Measurements from ENCODE around the gene CAPN10. TPM values are rescaled to one million over a fixed set of nuclear protein-coding genes. Genes with fewer than 3 reads are reported as not detected.

The CAPN10 gene
- polyA plus RNA-seq, 1 donor (not counting 4 experiments of a cell fraction or from before 2014, with no cell fraction given): 7.1 TPM

- FAIRE-seq: no peak
- H3K79me2 ChIP-seq (ENCODE audit: control insufficient read depth, insufficient read depth, low read length): peaks cover 2% of the 10 kb centered on the region
- peaks cover 5% of the 10 kb centered on the region for H3K9me1 ChIP-seq (ENCODE audit: control insufficient read depth, extremely low read depth, insufficient read depth, low read length)
- H3K4me2 ChIP-seq (ENCODE audit: control insufficient read depth, extremely low read depth, insufficient read depth, low read depth, low read length): no peak overlapping the region
- no peak overlapping the region for H3K4me3 ChIP-seq (ENCODE audit: control insufficient read depth in 2 of 3, extremely low read depth in 1 of 3, insufficient read depth in 2 of 3, low read depth in 1 of 3, low read length in 3 of 3)
- H3K27me3 ChIP-seq (ENCODE audit: control insufficient read depth, extremely low read depth, insufficient read depth, low read length): no peaks in the 10 kb centered on the region
- peaks cover 4 to 11% of the 10 kb centered on the region in 2 experiments for H3K36me3 ChIP-seq (ENCODE audit: control insufficient read depth in 2 of 2, extremely low read depth in 1 of 2, insufficient read depth in 2 of 2, low read length in 2 of 2)
- H3K27ac ChIP-seq (ENCODE audit: control insufficient read depth, insufficient read depth, low read length): no peak overlapping the region
- H3K9ac ChIP-seq (ENCODE audit: control insufficient read depth, extremely low read depth, insufficient read depth, low read length): no peak overlapping the region
- no peak for TF ChIP-seq EZH2 (IDR thresholded peaks at IDR 0.05; ENCODE audit: low read length)
- no peak for TF ChIP-seq CTCF (optimal IDR thresholded peaks at IDR 0.05 in 1 of 3, IDR thresholded peaks at IDR 0.05 in 1 of 3, conservative IDR thresholded peaks at IDR 0.05 in 1 of 3; ENCODE audit: extremely low read depth in 1 of 3, insufficient read depth in 2 of 3, low read length in 3 of 3)
- dilution Hi-C loops (cut with MboI; ENCODE audit: extremely low pct_ligation_motif_present, low sequenced_read_pairs): no loop called here
- H3K4me1 ChIP-seq (ENCODE audit: control insufficient read depth, extremely low read depth, insufficient read depth, low read length): peaks cover 22% of the 10 kb centered on the region
- H4K20me1 ChIP-seq (ENCODE audit: control insufficient read depth, extremely low read depth, insufficient read depth, low read length): peaks cover 15% of the 10 kb centered on the region
- no peak for DNase-seq (ENCODE audit: low read depth, low spot score)
- H2AFZ ChIP-seq (ENCODE audit: control insufficient read depth, low read length): no peak overlapping the region
- H3K9me3 ChIP-seq (ENCODE audit: control insufficient read depth, low read depth, low read length): no peaks in the 10 kb centered on the region
These were observed 10.5 kb upstream of the CAPN10 start for GRCh38 chr2:240576036-240576435.

- FAIRE-seq (no peak), DNase-seq (ENCODE audit: low read depth, low spot score) (no peak)
- no peak overlapping the region for H3K27ac ChIP-seq (ENCODE audit: control insufficient read depth, insufficient read depth, low read length)
- H3K9me1 ChIP-seq (ENCODE audit: control insufficient read depth, extremely low read depth, insufficient read depth, low read length): peaks cover 5% of the 10 kb centered on the region
- H3K27me3 ChIP-seq (ENCODE audit: control insufficient read depth, extremely low read depth, insufficient read depth, low read length): no peaks in the 10 kb centered on the region
- peaks cover 2% of the 10 kb centered on the region for H3K79me2 ChIP-seq (ENCODE audit: control insufficient read depth, insufficient read depth, low read length)
- peaks cover 15% of the 10 kb centered on the region for H4K20me1 ChIP-seq (ENCODE audit: control insufficient read depth, extremely low read depth, insufficient read depth, low read length)
- peaks cover 4 to 11% of the 10 kb centered on the region in 2 experiments for H3K36me3 ChIP-seq (ENCODE audit: control insufficient read depth in 2 of 2, extremely low read depth in 1 of 2, insufficient read depth in 2 of 2, low read length in 2 of 2)
- no peak overlapping the region for H2AFZ ChIP-seq (ENCODE audit: control insufficient read depth, low read length)
- no peak for TF ChIP-seq CTCF (optimal IDR thresholded peaks at IDR 0.05 in 1 of 3, IDR thresholded peaks at IDR 0.05 in 1 of 3, conservative IDR thresholded peaks at IDR 0.05 in 1 of 3; ENCODE audit: extremely low read depth in 1 of 3, insufficient read depth in 2 of 3, low read length in 3 of 3)
- TF ChIP-seq EZH2 (IDR thresholded peaks at IDR 0.05; ENCODE audit: low read length): no peak
- dilution Hi-C loops (cut with MboI; ENCODE audit: extremely low pct_ligation_motif_present, low sequenced_read_pairs): no loop called here
- no peak overlapping the region for H3K9ac ChIP-seq (ENCODE audit: control insufficient read depth, extremely low read depth, insufficient read depth, low read length)
- H3K4me1 ChIP-seq (ENCODE audit: control insufficient read depth, extremely low read depth, insufficient read depth, low read length): peaks cover 22% of the 10 kb centered on the region
- no peaks in the 10 kb centered on the region for H3K9me3 ChIP-seq (ENCODE audit: control insufficient read depth, low read depth, low read length)
- no peak overlapping the region for H3K4me3 ChIP-seq (ENCODE audit: control insufficient read depth in 2 of 3, extremely low read depth in 1 of 3, insufficient read depth in 2 of 3, low read depth in 1 of 3, low read length in 3 of 3)
- no peak overlapping the region for H3K4me2 ChIP-seq (ENCODE audit: control insufficient read depth, extremely low read depth, insufficient read depth, low read depth, low read length)
These were observed 9.9 kb upstream of the CAPN10 start for GRCh38 chr2:240576436-240577205.

All from keratinocyte (primary cell).